Right atrium auricular region (tissue), 2 donors: ENCODE measurements around the gene TSPO. TPM values are rescaled to one million over a fixed set of nuclear protein-coding genes. Genes with fewer than 3 reads are reported as not detected.
"Not testable (repeated sequence)": the region's sequence is repeated elsewhere in the genome, so short reads cannot be mapped to it uniquely, and the experiment has no call there.

Experiments
- DNase-seq: peaks from one replicate; pipeline ENCODE4 v3.0.0-alpha.2; 2019; ENCODE audit warnings: low spot score
- H3K27ac ChIP-seq, 2 donors: fragments of 200-600 bp; sonication (generic); 1 replicate in 1 of 2; 2 replicates in 1 of 2; pipeline ENCODE4 v1.5.1; 2016 to 2019
- H3K27me3 ChIP-seq, 2 donors: fragments of 200-600 bp; sonication (generic); one replicate each; pipeline versions ENCODE4 v1.5.1 to v1.6.0; 2017 to 2019
- H3K36me3 ChIP-seq: fragments of 200-600 bp; sonication (generic); one replicate; pipeline ENCODE4 v1.5.1; 2016
- H3K4me1 ChIP-seq, 2 donors: fragments of 200-600 bp; sonication (generic); one replicate each; pipeline versions ENCODE4 v1.5.1 to v1.6.0; 2017 to 2019
- H3K4me3 ChIP-seq, 2 donors: fragments of 200-600 bp; sonication (generic); 1 replicate in 1 of 2; 2 replicates in 1 of 2; pipeline ENCODE4 v1.5.1; 2017 to 2019; ENCODE audit warnings: mild to moderate bottlenecking in 1 of 2, moderate library complexity in 1 of 2
- H3K9me3 ChIP-seq, 2 donors: fragments of 200-600 bp; sonication (generic); one replicate each; pipeline ENCODE4 v1.5.1; 2019
- CTCF ChIP-seq, 2 donors: fragments of 200-600 bp; sonication (generic); IDR thresholded peaks; one replicate each; pipeline ENCODE4 v1.5.1; 2019; ENCODE audit warnings: antibody characterized with exemption in 2 of 2
- total RNA-seq, 2 donors: library from RNA; depleted of rRNA; stranded (reverse); fragments of >200 nt; gene quantifications; one replicate each; pipeline ENCODE4 v1.1.0, GENCODE V29; 2016

Gene TSPO
- total RNA-seq, 2 donors from 2014 or later: 182 to 241 TPM

GRCh38 chr22:43135565-43135964 lies 15.8 kb upstream of the TSPO start:
- peaks cover 51% of the 10 kb centered on the region for H3K36me3 ChIP-seq
- no peaks in the 10 kb centered on the region for H3K27me3 ChIP-seq
- no peak overlapping the region for H3K27ac ChIP-seq
- no peak for TF ChIP-seq CTCF (IDR thresholded peaks at IDR 0.05)
- DNase-seq: no peak
- H3K4me3 ChIP-seq: no peak overlapping the region
- peaks cover 0 to 20% of the 10 kb centered on the region in 2 donors for H3K4me1 ChIP-seq
- no peaks in the 10 kb centered on the region for H3K9me3 ChIP-seq

- Histone ChIP-seq H3K36me3 (peaks cover 52% of the 10 kb centered on the region), H3K9me3 (no peaks in the 10 kb centered on the region), H3K27ac (no peak overlapping the region), H3K4me1 (peaks cover 0 to 16% of the 10 kb centered on the region in 2 donors), H3K4me3 (no peak overlapping the region), H3K27me3 (no peaks in the 10 kb centered on the region)
- no peak for DNase-seq
- peak; percentile 35 to 68 for TF ChIP-seq CTCF (IDR thresholded peaks at IDR 0.05)
Measured at GRCh38 chr22:43136255-43136654, 15.1 kb upstream of the TSPO start.

- no peaks in the 10 kb centered on the region for H3K27me3 ChIP-seq
- no peak for TF ChIP-seq CTCF (IDR thresholded peaks at IDR 0.05)
- H3K36me3 ChIP-seq: peaks cover 52% of the 10 kb centered on the region
Measured at GRCh38 chr22:43136801-43137200, 14.6 kb upstream of the TSPO start.

GRCh38 chr22:43142880-43143562 lies 8.3 kb upstream of the TSPO start, which contains the start of gene MCAT:
MCAT (minus strand) TSS chr22:43143398; CDS start chr22:43143348, 50 bp downstream.
- TF ChIP-seq CTCF (IDR thresholded peaks at IDR 0.05): no peak
- Histone ChIP-seq H3K4me3 (peak within 1 kb of the TSS; percentile 95 to 97), H3K27ac (peak within 1 kb of the TSS; percentile 65 to 84), H3K36me3 (peaks cover 18% of the 10 kb centered on the region), H3K9me3 (no peaks in the 10 kb centered on the region), H3K27me3 (no peaks in the 10 kb centered on the region), H3K4me1 (peaks cover 0 to 20% of the 10 kb centered on the region in 2 donors)
- peak; percentile 83 for DNase-seq

More at GRCh38 chr22:43136801-43137200, 14.6 kb upstream of the TSPO start:
- Histone ChIP-seq H3K27ac (no peak overlapping the region), H3K4me3 (no peak overlapping the region), H3K4me1 (peaks cover 0 to 16% of the 10 kb centered on the region in 2 donors), H3K9me3 (no peaks in the 10 kb centered on the region)
- no peak for DNase-seq

GRCh38 chr22:43144949-43145348 lies 6.4 kb upstream of the TSPO start:
- no peak overlapping the region for H3K27ac ChIP-seq
- H3K4me3 ChIP-seq: no peak overlapping the region
- no peak for TF ChIP-seq CTCF (IDR thresholded peaks at IDR 0.05)
- peaks cover 4% of the 10 kb centered on the region for H3K36me3 ChIP-seq
- no peaks in the 10 kb centered on the region for H3K27me3 ChIP-seq
- DNase-seq: no peak
- H3K4me1 ChIP-seq: peaks cover 0 to 20% of the 10 kb centered on the region in 2 donors
- no peaks in the 10 kb centered on the region for H3K9me3 ChIP-seq

GRCh38 chr22:43145371-43145770 lies 6.0 kb upstream of the TSPO start:
- H3K27ac ChIP-seq: not testable (repeated sequence)

GRCh38 chr22:43146332-43146731 lies 5.0 kb upstream of the TSPO start:
- not testable (repeated sequence) for H3K36me3 ChIP-seq, DNase-seq, H3K4me3 ChIP-seq, H3K9me3 ChIP-seq, H3K27ac ChIP-seq, H3K27me3 ChIP-seq
- H3K4me1 ChIP-seq: peaks cover 0 to 23% of the 10 kb centered on the region in 2 donors

More at GRCh38 chr22:43145371-43145770, 6.0 kb upstream of the TSPO start:
- H3K9me3 ChIP-seq, H3K27me3 ChIP-seq, H3K4me3 ChIP-seq, DNase-seq, H3K36me3 ChIP-seq: not testable (repeated sequence)
- H3K4me1 ChIP-seq: peaks cover 0 to 20% of the 10 kb centered on the region in 2 donors
